Measurements from ENCODE around the gene PPP1R3A. TPM values are rescaled to one million over a fixed set of nuclear protein-coding genes. Genes with fewer than 3 reads are reported as not detected.
"Not testable (repeated sequence)": the region's sequence is repeated elsewhere in the genome, so short reads cannot be mapped to it uniquely, and the experiment has no call there.

PPP1R3A gene
- total and polyA plus RNA-seq, 2 of the 4 experiments (the other 2 are of a cell fraction), result not detected

DNA sequence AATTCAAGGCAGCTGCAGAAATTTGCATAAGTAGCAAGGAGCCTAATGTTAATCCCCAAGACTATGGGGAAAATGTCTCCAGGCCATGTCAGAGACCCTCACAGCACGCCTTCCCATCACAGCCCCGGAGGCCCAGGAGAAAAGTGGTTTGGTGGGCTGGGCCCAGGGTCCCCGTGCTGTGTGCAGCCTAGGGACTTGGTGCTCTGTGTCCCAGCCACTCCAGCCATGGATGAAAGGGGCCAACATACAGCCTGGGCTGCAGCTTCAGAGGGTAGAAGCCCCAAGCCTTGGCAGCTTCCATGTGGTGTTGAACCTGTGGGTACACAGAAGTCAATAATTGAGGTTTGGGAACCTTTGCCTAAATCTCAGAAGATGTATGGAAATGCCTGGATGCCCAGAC lies 10.6 kb upstream of the PPP1R3A start:
- H2AK9ac ChIP-seq (replicated peaks; ENCODE audit: low read depth, low read length, poor library complexity); ATAC-seq (ENCODE audit: low read depth); H2AFZ ChIP-seq (replicated peaks; ENCODE audit: low read length, poor library complexity); H3K9ac ChIP-seq (ENCODE audit: low read depth, low read length); H2BK20ac ChIP-seq (ENCODE audit: low read depth, low read length); H3K14ac ChIP-seq (replicated peaks; ENCODE audit: low read depth, low read length); in situ Hi-C loops (cut with MboI; ENCODE audit: low sequenced_read_pairs); H3K4ac ChIP-seq (ENCODE audit: low read depth, low read length); H4K20me1 ChIP-seq (ENCODE audit: insufficient read depth, low read length); H3K27ac ChIP-seq (ENCODE audit: insufficient read depth, low read length); H2BK5ac ChIP-seq (ENCODE audit: low read depth, low read length, poor library complexity, severe bottlenecking); H4K5ac ChIP-seq (ENCODE audit: low read depth, low read length); DNase-seq; H4K91ac ChIP-seq (ENCODE audit: insufficient read depth, low read depth, low read length); H3K18ac ChIP-seq (ENCODE audit: low read depth, low read length); intact Hi-C loops (cut with micrococcal nuclease); H3K4me2 ChIP-seq (ENCODE audit: low read depth, low read length); H4K8ac ChIP-seq (ENCODE audit: low read depth in 2 of 2, low read length in 2 of 2); H3K9me1 ChIP-seq (ENCODE audit: insufficient read depth, low read length); POLR2A ChIA-PET (ENCODE audit: unreplicated experiment); H3K23ac ChIP-seq (ENCODE audit: low read depth, low read length); H3K36me3 ChIP-seq (ENCODE audit: control insufficient read depth, insufficient read depth, low read length); dilution Hi-C loops (cut with HindIII; ENCODE audit: low sequenced_read_pairs, unreplicated experiment); H3K4me3 ChIP-seq (ENCODE audit: insufficient read depth, low read depth, low read length); H3K56ac ChIP-seq (ENCODE audit: extremely low read depth, insufficient read depth, low read length); H3K4me1 ChIP-seq (ENCODE audit: control insufficient read depth, insufficient read depth, low read length); H3K79me1 ChIP-seq (ENCODE audit: low read depth in 1 of 2, low read length in 2 of 2); H2BK15ac ChIP-seq (ENCODE audit: low read depth, low read length); H2BK120ac ChIP-seq (ENCODE audit: low read depth, low read length); H3K9me3 ChIP-seq (ENCODE audit: control insufficient read depth, insufficient read depth, low read length); H2AK5ac ChIP-seq (ENCODE audit: low read depth, low read length); BruUV-seq (replicated peaks); H3K27me3 ChIP-seq (ENCODE audit: control insufficient read depth, insufficient read depth, low read length); CTCF ChIA-PET: not testable (repeated sequence)
- WGBS, 2 experiments (ENCODE audit: extremely low coverage in 2 of 2, insufficient read length in 1 of 2), result no CpG with 5 or more reads among the region's 3 CpGs

All from IMR-90 (cell line).